ENCODE results near the gene SALL3. TPM values are rescaled to one million over a fixed set of nuclear protein-coding genes. Genes with fewer than 3 reads are reported as not detected.

The SALL3 gene
- total and polyA plus RNA-seq, 2 experiments from 2014 or later, result 0.09 to 3.0 TPM

- H3K27me3 ChIP-seq, result peaks cover 75% of the 10 kb centered on the region
- no peaks in the 10 kb centered on the region for H3K4me1 ChIP-seq (ENCODE audit: low read depth)
- no peak overlapping the region for H3K4me3 ChIP-seq
Measured at GRCh38 chr18:78983512-78983911, 3.9 kb downstream of the SALL3 start.

GRCh38 chr18:78984941-78985784 lies 5.5 kb downstream of the SALL3 start:
- peak overlapping the region; percentile 12 for H3K4me3 ChIP-seq
- H3K4me1 ChIP-seq (ENCODE audit: low read depth), result no peaks in the 10 kb centered on the region
- H3K27me3 ChIP-seq, result peaks cover 65% of the 10 kb centered on the region
- DNase-seq (ENCODE audit: low read depth in 1 of 2, low spot score in 1 of 2), result peak; percentile 51 to 73
- no peaks in the 10 kb centered on the region for H3K36me3 ChIP-seq
- no peak overlapping the region for H3K27ac ChIP-seq
- H3K9me3 ChIP-seq (ENCODE audit: low read depth), result no peaks in the 10 kb centered on the region
- TF ChIP-seq CTCF (IDR thresholded peaks at IDR 0.05; ENCODE audit: low read depth, low read length), result peak; percentile 26

More at GRCh38 chr18:78983512-78983911, 3.9 kb downstream of the SALL3 start:
- Histone ChIP-seq H3K27ac (no peak overlapping the region), H3K36me3 (no peaks in the 10 kb centered on the region), H3K9me3 (ENCODE audit: low read depth) (no peaks in the 10 kb centered on the region)
- no peak for TF ChIP-seq CTCF (IDR thresholded peaks at IDR 0.05; ENCODE audit: low read depth, low read length)
- DNase-seq (ENCODE audit: low read depth in 1 of 2, low spot score in 1 of 2), result no peak

- H3K27me3 ChIP-seq, result peaks cover 56% of the 10 kb centered on the region
- H3K4me3 ChIP-seq, result no peak overlapping the region
- no peak overlapping the region for H3K27ac ChIP-seq
- DNase-seq (ENCODE audit: low read depth in 1 of 2, low spot score in 1 of 2), result peak; percentile 51 to 72
- no peaks in the 10 kb centered on the region for H3K4me1 ChIP-seq (ENCODE audit: low read depth)
- TF ChIP-seq CTCF (IDR thresholded peaks at IDR 0.05; ENCODE audit: low read depth, low read length), result peak; percentile 58
- no peaks in the 10 kb centered on the region for H3K9me3 ChIP-seq (ENCODE audit: low read depth)
- no peaks in the 10 kb centered on the region for H3K36me3 ChIP-seq
Measured at GRCh38 chr18:78986018-78986481, 6.4 kb downstream of the SALL3 start.

GRCh38 chr18:78991446-78991845 lies 11.8 kb downstream of the SALL3 start:
- Histone ChIP-seq H3K9me3 (ENCODE audit: low read depth) (no peaks in the 10 kb centered on the region), H3K4me3 (no peak overlapping the region), H3K27ac (no peak overlapping the region), H3K27me3 (peaks cover 3% of the 10 kb centered on the region), H3K4me1 (ENCODE audit: low read depth) (no peaks in the 10 kb centered on the region), H3K36me3 (no peaks in the 10 kb centered on the region)
- TF ChIP-seq CTCF (IDR thresholded peaks at IDR 0.05; ENCODE audit: low read depth, low read length), result no peak
- DNase-seq (ENCODE audit: low read depth in 1 of 2, low spot score in 1 of 2), result no peak

GRCh38 chr18:78992041-78993011 lies 12.7 kb downstream of the SALL3 start:
- no peak overlapping the region for H3K4me3 ChIP-seq
- no peak for TF ChIP-seq CTCF (IDR thresholded peaks at IDR 0.05; ENCODE audit: low read depth, low read length)
- H3K9me3 ChIP-seq (ENCODE audit: low read depth), result no peaks in the 10 kb centered on the region
- no peaks in the 10 kb centered on the region for H3K4me1 ChIP-seq (ENCODE audit: low read depth)
- H3K36me3 ChIP-seq, result no peaks in the 10 kb centered on the region
- no peaks in the 10 kb centered on the region for H3K27me3 ChIP-seq
- H3K27ac ChIP-seq, result no peak overlapping the region
- DNase-seq (ENCODE audit: low read depth in 1 of 2, low spot score in 1 of 2), result no peak
